K562 (cell line): Measurements from ENCODE around the gene LY6G6C. TPM values are rescaled to one million over a fixed set of nuclear protein-coding genes. Genes with fewer than 3 reads are reported as not detected.

ENCODE experiments used
- BCOR ChIP-seq: fragments of 450-650 bp; IDR thresholded peaks from 2 replicates; pipeline ENCODE4 v1.6.1; 2016
- DIDO1 ChIP-seq: fragments of 450-650 bp; IDR thresholded peaks from 2 replicates; pipeline ENCODE4 v1.6.1; 2016; ENCODE audit warnings: low read depth, missing biosample characterization, missing genetic modification characterization
- DNMT1 ChIP-seq: fragments of 450-650 bp; IDR thresholded peaks from 2 replicates; pipeline ENCODE4 v1.6.1; 2016; ENCODE audit warnings: antibody characterized with exemption, mild to moderate bottlenecking
- ELF4 ChIP-seq: fragments of 450-650 bp; formaldehyde crosslinking; IDR thresholded peaks from 2 replicates; pipeline ENCODE4 v1.4.0; 2022; ENCODE audit warnings: missing genetic modification characterization
- ELK3 ChIP-seq: fragments of 450-650 bp; formaldehyde crosslinking; IDR thresholded peaks from 2 replicates; pipeline ENCODE4 v1.4.0; 2020; ENCODE audit warnings: mild to moderate bottlenecking
- FOXA3 ChIP-seq, 2 experiments: fragments of 450-650 bp in 1 of 2; sonication (generic) in 1 of 2; formaldehyde crosslinking; IDR thresholded peaks in 1 of 2; conservative IDR thresholded peaks in 1 of 2; 2 replicates each; pipeline versions ENCODE4 v1.4.0 to v1.8.0; 2020 to 2022; ENCODE audit warnings: mild to moderate bottlenecking in 2 of 2, missing genetic modification reagents in 1 of 2
- GTF2A2 ChIP-seq: IDR thresholded peaks from 2 replicates; pipeline ENCODE4 v1.6.1; 2016; ENCODE audit warnings: mild to moderate bottlenecking, missing genetic modification characterization, missing compliant biosample characterization
- HDAC3 ChIP-seq: fragments of 450-650 bp; IDR thresholded peaks from 2 replicates; pipeline ENCODE4 v1.6.1; 2018; ENCODE audit warnings: borderline replicate concordance, mild to moderate bottlenecking, moderate library complexity; ENCODE audit not compliant: partially characterized antibody
- KDM1A ChIP-seq, 2 experiments: fragments of 450-650 bp; IDR thresholded peaks; 2 replicates each; pipeline ENCODE4 v1.6.1; 2016; ENCODE audit warnings: mild to moderate bottlenecking in 2 of 2
- MEF2D ChIP-seq: conservative IDR thresholded peaks from 2 replicates; pipeline ENCODE4 v1.6.1; 2016; ENCODE audit warnings: low read depth, missing genetic modification characterization, missing compliant biosample characterization
- PATZ1 ChIP-seq: fragments of 250-450 bp; sonication (Bioruptor Pico); IDR thresholded peaks from 2 replicates; pipeline ENCODE4 v1.5.0; 2020; ENCODE audit warnings: mild to moderate bottlenecking, borderline replicate concordance
- SIX5 ChIP-seq, 2 experiments: IDR thresholded peaks; 2 replicates each; pipeline ENCODE4 v1.6.1; 2011; ENCODE audit warnings: low read length in 2 of 2, borderline replicate concordance in 1 of 2, low read depth in 1 of 2, mild to moderate bottlenecking in 1 of 2, moderate library complexity in 1 of 2; ENCODE audit not compliant: insufficient read depth in 1 of 2
- SMAD1 ChIP-seq: fragments of 150-350 bp; IDR thresholded peaks from 2 replicates; pipeline ENCODE4 v1.6.1; 2014; ENCODE audit warnings: low read length, low read depth; ENCODE audit not compliant: partially characterized antibody
- SUPT5H ChIP-seq: fragments of 450-650 bp; IDR thresholded peaks from 2 replicates; pipeline ENCODE4 v1.6.1; 2016
- TCF7L2 ChIP-seq: fragments of 150-350 bp; IDR thresholded peaks from 2 replicates; pipeline ENCODE4 v1.6.1; 2016; ENCODE audit warnings: low read depth, mild to moderate bottlenecking, low read length, moderate library complexity
- ZBED1 ChIP-seq: IDR thresholded peaks from 2 replicates; pipeline ENCODE4 v1.6.1; 2014
- ZFP91 ChIP-seq: sonication (generic); formaldehyde crosslinking; IDR thresholded peaks from 2 replicates; pipeline ENCODE4 v1.8.0; 2022; ENCODE audit warnings: mild to moderate bottlenecking, missing genetic modification reagents
- ZNF780A ChIP-seq: fragments of 250-450 bp; sonication (Bioruptor Pico); IDR thresholded peaks from 2 replicates; pipeline ENCODE4 v1.5.0; 2021; ENCODE audit warnings: mild to moderate bottlenecking
- polyA plus RNA-seq, 8 experiments: library from polyadenylated mRNA; depleted of rRNA in 4 of 8; stranded (reverse) in 5 of 8; unstranded in 3 of 8; fragments of >200 nt; fragmentation: Nextera tagmentation in 2 of 8; fragmentation: Illumina TruSeq in 1 of 8; extraction: Ambion mirVana in 2 of 8; extraction: Trizol in 1 of 8; gene quantifications; 2 replicates each; pipeline versions ENCODE4 v1.2.1 to v1.2.3, GENCODE V29; 2011 to 2014; ENCODE audit warnings: inconsistent platforms in 1 of 8, missing spikeins in 1 of 8
- total RNA-seq, 7 experiments: library from RNA; depleted of rRNA in 6 of 7; stranded (reverse); fragments of >200 nt in 6 of 7; fragmentation: Illumina TruSeq in 2 of 7; extraction: Trizol in 2 of 7; gene quantifications; 2 replicates each; pipeline versions ENCODE4 v1.2.1 to v1.2.3, GENCODE V29; 2011 to 2021; ENCODE audit warnings: low replicate concordance in 1 of 7
- TF ChIP-seq, protein P1 (sequence below): fragments of 250-450 bp; sonication (Bioruptor Pico); IDR thresholded peaks from 2 replicates; pipeline ENCODE4 v1.5.0; 2021
- TF ChIP-seq, protein P2 (sequence below): sonication (generic); formaldehyde crosslinking; IDR thresholded peaks from 2 replicates; pipeline ENCODE4 v1.8.0; 2022; ENCODE audit warnings: missing genetic modification reagents, mild to moderate bottlenecking, borderline replicate concordance

LY6G6C gene
- total and polyA plus RNA-seq, 9 of the 15 experiments (the other 6 are each of a cell fraction or from before 2014, with no cell fraction given): 0.06 to 0.20 TPM; not detected in 7

DNA sequence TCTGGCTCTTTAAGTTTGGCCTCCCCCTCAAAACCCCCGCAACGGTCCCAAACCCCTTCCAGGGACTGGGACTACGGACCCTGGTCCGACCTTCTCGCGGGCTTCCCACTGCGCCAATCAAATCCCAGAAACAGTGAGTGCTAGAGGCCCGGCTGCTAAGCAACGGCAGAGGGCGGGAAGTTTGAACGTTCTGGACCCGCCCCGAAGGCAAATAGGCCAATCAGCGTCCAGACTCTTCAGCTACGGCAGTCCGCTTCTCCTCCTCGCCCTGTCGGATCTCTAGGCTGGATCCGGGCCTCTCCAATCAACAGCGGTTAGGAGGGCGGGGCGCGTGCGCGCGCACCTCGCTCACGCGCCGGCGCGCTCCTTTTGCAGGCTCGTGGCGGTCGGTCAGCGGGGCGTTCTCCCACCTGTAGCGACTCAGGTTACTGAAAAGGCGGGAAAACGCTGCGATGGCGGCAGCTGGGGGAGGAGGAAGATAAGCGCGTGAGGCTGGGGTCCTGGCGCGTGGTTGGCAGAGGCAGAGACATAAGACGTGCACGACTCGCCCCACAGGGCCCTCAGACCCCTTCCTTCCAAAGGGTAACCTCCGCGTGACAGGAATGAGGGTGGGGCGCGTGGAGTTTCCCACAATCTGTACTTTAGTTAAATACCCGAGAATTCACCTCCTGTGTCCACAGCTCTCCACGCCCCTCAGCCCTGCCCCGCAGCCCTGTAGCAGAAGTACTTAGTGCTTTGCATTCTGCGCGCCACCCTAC lies 18.3 kb upstream of the LY6G6C start, which contains the start of gene MSH5 (continued):
- TF ChIP-seq, protein P1, sequence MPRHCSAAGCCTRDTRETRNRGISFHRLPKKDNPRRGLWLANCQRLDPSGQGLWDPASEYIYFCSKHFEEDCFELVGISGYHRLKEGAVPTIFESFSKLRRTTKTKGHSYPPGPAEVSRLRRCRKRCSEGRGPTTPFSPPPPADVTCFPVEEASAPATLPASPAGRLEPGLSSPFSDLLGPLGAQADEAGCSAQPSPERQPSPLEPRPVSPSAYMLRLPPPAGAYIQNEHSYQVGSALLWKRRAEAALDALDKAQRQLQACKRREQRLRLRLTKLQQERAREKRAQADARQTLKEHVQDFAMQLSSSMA (CRISPR knock-in tag): peak; percentile 67
- TF ChIP-seq BCOR: peak; percentile 48; the same call in 1 of the 2 replicates
- TF ChIP-seq KDM1A (IDR thresholded peaks at IDR 0.05): no peak
- TF ChIP-seq ELK3 (CRISPR knock-in tag): no peak
- TF ChIP-seq ELF4: peak; percentile 54; the same call in 1 of the 2 replicates
- TF ChIP-seq ZFP91 (CRISPR knock-in tag): peak; percentile 76; the same call in 1 of the 2 replicates
- peak; percentile 55; the same call in 1 of the 2 replicates for TF ChIP-seq MEF2D (tag)
- TF ChIP-seq DNMT1: peak; percentile 77; the same call in 1 of the 2 replicates
- peak in 1 of 2 experiments; percentile 95; a peak in 2 of 4 replicates for TF ChIP-seq FOXA3 (CRISPR knock-in tag; conservative IDR thresholded peaks at IDR 0.05 in 1 of 2, IDR thresholded peaks at IDR 0.05 in 1 of 2)
- TF ChIP-seq ZNF780A (CRISPR knock-in tag): no peak
- TF ChIP-seq DIDO1 (tag): peak; percentile 56; the same call in 1 of the 2 replicates
- peak; percentile 85 for TF ChIP-seq SMAD1
- TF ChIP-seq TCF7L2: peak; percentile 29; the same call in 1 of the 2 replicates
- no peak for TF ChIP-seq SIX5 (IDR thresholded peaks at IDR 0.05; ENCODE audit: borderline replicate concordance in 1 of 2, insufficient read depth in 1 of 2, low read depth in 1 of 2, low read length in 2 of 2)
- TF ChIP-seq PATZ1 (CRISPR knock-in tag): no peak
- TF ChIP-seq, protein P2, sequence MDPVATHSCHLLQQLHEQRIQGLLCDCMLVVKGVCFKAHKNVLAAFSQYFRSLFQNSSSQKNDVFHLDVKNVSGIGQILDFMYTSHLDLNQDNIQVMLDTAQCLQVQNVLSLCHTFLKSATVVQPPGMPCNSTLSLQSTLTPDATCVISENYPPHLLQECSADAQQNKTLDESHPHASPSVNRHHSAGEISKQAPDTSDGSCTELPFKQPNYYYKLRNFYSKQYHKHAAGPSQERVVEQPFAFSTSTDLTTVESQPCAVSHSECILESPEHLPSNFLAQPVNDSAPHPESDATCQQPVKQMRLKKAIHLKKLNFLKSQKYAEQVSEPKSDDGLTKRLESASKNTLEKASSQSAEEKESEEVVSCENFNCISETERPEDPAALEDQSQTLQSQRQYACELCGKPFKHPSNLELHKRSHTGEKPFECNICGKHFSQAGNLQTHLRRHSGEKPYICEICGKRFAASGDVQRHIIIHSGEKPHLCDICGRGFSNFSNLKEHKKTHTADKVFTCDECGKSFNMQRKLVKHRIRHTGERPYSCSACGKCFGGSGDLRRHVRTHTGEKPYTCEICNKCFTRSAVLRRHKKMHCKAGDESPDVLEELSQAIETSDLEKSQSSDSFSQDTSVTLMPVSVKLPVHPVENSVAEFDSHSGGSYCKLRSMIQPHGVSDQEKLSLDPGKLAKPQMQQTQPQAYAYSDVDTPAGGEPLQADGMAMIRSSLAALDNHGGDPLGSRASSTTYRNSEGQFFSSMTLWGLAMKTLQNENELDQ (CRISPR knock-in tag): peak; percentile 97; the same call in 1 of the 2 replicates
- no peak for TF ChIP-seq GTF2A2 (tag)
- no peak for TF ChIP-seq HDAC3
- no peak for TF ChIP-seq ZBED1
- peak; percentile 92 for TF ChIP-seq SUPT5H
